HK-2 (cell line): ENCODE data around the gene AHSA1.
A peak's percentile ranks its signal among the peaks of the same experiment; 100 is the strongest.

Experiments used
- DNase-seq: peaks from one replicate; pipeline ENCODE4 v3.0.0-alpha.2; 2018; ENCODE audit not compliant: unreplicated experiment

Gene AHSA1

DNA sequence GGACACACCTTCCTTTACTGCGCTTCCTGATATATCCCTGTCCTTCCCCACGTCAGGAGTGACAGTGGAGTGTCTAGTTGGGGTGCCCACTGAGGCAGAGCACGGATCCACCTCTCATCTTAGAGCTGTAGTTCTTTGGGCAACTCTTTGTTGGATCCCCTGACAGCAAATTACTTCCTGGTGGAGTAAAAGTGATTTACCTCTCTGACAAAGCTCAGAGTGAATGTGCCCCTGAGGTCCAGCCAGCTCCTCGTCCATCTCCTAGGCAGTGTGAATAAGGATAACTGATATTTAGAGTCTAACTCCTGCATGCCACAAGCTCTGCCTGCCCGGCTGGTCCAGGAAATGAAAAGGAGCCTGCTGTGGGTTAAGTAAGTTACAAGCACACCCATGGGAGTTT lies 16.0 kb downstream of the AHSA1 start:
- no peak for DNase-seq

DNA sequence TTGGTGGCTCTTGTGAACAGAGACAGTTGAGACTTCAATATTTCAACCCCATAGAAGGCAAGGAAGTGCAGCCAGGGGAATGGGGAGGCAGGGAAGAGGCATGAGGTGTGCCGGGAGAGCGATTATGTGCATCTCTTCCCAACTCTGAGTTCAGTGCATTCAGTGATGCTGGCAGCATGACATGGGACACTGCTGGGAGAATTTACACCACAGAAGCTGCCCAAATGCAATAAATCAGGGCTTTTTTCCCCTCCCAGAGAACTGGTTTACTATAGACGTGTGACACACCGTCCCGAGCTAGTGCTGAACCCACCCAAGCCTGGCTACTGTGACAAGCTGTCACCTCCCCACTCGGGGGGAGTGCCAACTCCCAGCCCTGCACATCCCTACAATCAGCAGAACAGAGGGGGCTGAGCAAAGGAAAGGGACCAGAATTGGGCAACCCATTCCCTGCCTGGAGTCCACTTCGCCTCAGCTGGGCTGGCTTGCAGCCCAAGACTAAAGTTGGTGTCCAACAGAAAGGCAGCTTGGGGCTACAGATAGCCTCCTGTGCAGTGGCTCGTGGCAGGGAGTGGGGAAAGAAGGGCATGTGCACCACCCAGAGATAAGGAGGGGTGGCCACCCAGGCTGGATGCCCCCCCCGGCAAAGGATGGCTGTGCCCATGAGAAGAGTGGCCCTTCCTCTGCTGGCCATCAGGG lies 16.7 kb downstream of the AHSA1 start:
- DNase-seq: no peak

DNA sequence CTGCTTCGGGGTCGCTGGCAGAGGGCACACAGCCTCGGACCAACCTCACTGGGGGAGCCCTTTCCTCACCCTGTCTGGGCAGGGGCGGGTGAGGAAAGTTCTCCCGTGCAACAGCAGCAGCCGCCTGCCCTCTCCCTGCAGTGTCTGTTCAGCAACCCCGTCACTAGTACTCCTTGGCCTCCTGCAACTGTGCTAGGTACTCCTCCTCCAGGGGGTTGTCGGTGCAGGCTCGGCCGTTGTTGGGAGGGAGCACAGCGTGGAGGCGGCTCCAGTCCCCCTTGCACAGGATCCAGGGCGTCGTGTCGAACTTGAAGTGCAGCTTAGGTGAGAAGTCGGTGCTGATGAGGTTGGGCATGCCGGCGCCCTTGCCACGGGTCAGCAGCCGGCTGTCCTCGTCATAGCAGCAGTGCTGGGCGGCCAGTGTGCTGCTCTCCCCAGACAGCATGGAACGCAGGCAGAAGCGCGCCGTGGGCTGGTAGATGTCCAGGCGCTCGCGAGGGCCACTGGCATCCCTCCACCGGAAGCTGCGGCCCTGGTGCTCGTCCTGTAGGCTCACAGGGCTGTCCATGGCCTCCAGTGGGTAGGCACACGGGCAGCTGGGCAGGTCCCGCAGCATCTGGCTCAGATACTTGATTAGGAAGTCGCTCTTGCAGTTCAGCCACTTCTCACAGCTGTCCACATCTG lies 17.7 kb downstream of the AHSA1 start:
- no peak for DNase-seq

DNA sequence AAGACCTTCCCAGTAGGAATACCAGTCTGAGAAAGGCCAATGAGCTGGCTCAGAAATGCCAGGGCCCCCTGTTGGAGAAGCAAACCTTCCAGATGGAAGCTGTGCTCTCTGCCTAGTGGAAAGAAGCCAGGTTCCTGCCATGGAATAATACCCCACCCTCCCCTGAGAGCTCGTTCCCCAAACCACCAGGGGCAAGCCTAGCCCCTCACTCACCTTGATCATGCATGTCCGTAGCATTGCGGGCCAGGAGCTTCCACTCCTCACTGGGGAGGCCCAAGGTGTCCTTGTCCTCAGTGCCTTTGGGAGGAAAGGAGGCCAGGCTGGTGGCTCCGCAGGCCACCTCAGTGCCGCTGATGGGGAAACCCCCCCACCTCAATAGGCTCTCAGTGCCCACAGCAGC lies 20.1 kb downstream of the AHSA1 start:
- DNase-seq: no peak

DNA sequence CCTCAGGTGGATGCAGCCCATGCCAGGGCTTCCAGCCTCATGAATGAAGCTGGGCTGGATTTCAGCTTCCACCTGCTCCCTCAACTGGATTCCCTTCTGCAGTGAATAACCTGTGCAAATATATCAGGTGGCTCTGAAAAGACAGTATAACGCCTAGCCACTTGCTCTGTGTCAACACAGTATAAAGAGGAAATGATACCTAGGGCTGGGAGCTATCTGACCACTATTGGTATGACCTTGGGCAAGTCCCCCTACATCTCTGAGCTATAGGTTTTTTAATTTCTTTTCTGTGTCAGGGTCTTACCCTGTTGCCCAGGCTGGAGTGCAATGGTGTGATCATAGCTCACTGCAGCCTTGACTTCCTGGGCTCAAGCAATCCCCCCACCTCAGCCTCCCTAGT lies 20.9 kb downstream of the AHSA1 start:
- no peak for DNase-seq

DNA sequence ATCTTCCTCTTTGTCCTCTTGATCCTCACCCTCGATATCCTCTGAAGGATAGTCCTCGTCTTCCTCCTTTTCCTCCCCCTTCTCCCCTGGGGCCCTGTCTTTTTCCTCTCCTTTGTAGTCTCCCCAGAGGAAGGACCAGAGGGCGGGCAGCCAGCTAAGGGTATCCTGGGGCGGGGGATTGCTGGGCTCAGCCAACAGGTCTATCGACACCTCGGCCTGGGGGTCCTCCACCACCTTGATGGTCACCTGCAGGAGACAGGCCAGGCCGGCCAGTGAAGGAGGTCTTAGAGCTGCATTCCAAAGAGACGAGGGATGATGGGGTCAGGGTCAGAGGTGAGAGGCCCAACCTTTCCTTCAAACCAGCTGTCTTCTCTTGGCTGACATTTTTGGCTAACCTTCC lies 24.5 kb downstream of the AHSA1 start:
- DNase-seq: no peak

DNA sequence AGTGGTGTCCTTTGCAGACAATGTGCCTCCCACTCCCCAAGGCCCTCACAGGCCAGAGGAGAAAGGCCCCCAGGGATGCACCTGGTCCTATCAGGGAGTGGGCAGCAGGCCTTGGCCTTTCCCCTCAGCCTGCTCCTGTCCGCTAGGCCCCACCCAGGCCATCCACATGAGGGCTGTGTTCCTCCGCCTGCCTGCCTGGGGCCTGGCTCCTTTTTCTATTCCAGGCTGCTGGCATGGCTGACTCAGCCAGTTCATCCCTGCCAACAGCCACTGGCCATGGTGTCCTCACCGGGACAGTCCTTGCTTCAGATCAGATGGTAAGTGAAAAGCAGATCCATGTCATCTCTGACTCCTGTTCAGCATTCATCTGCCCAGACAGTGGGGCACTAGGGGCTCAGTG lies 27.4 kb downstream of the AHSA1 start:
- DNase-seq: peak; percentile 31

DNA sequence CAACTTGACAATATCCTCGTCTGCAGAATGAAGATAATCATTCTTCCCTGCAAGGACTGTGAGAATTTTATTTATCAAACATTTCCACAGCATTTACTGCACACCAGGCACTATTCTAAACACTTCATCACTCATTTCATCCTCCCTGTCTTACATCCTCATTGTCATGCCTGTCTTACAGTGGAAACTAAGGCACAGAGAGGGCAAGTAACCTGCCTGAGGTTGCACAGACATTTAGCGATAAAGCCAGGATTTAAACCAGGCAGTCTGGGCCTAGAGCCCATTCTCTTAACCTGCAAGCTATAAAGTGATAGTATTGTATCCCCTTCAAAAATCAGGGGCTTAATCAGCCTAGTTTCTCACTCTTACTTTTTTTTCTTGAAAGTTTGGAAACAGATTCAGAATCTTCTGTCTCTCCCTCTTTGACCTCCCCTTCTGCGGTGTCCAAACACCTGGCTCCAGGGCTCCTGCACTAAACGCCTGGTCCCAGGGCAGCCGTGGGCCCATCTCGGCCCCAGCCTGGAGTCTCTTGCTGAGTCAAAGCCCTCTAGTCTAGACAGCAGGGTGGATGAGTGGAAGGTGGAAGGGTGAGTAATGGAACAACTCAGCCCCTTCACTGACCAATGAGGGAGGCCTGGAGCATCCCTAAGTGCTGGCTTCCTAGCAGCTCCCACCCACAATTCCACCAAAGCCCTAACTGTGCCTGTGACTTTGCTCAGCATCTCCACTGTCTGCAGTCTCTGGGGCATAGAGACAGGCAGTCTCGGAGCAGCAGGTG lies 28.2 kb downstream of the AHSA1 start:
- peak; percentile 74 for DNase-seq

DNA sequence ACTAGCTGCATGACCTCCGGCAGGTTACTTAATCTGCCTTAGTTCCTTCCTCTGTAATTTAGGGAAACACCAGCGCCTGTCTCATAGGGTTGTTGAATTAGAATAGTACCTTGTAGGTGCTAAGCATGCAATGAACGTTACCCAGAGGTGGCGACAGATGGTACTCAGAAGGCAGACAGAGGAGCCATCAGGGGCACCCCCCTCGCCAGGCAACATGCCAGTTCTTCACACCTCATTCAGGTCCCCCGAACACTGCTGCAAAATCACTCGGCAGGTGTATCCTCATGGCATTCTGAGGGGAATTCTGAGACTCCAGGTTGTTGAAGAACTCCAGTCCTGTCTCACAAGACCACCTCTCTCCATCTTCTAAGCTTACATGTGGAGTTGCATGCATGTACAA lies 30.7 kb downstream of the AHSA1 start:
- DNase-seq: no peak

DNA sequence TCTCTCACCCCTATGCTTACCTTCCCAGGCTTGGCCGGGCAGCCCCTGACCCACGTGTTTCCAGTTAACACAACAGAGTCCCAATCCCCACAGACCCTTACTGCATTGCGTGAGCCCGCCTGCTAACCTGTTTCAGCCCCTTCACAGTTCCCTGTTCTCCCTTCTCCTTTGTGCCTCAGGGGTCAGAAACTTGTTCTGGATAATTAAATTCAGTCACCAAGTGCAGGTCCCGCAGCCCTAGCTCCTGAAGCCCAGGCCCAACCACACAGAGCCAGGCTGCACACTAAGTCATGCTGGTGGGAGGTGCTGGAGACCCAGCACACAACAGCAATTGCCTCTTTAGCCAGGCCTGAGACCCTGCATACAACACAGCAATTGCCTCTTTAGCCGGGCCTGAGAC lies 31.1 kb downstream of the AHSA1 start:
- DNase-seq: no peak

DNA sequence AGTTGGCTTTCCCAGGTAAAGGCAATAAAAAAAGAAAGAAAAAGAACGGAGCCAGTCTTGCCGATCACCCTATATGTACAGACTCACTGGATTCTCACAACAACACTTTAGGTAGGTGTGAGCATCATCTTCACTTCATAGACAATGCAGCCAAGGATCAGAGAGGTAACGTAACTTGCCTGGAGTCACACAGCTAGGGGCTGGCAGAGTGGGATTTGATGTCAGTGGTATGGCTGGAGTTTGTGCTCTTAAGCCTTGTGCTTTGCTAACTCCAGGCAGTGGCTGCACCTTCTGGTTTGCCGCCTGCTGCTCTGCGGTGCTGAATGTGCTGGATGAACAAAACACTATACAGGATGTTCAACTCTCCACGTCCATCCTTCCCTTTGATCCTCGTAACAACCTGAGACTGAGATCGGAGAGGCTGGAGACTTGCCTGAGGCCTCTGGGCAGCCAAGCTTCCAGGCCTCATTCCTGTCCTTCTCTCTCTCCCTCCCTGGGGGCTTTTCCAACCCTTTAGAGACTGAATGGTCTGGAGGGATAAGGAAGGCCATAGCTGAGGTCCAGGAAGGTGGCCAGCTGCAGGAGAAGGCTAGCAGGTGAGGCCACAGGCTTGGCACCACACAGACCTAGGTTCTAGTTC lies 32.6 kb downstream of the AHSA1 start:
- DNase-seq: no peak

DNA sequence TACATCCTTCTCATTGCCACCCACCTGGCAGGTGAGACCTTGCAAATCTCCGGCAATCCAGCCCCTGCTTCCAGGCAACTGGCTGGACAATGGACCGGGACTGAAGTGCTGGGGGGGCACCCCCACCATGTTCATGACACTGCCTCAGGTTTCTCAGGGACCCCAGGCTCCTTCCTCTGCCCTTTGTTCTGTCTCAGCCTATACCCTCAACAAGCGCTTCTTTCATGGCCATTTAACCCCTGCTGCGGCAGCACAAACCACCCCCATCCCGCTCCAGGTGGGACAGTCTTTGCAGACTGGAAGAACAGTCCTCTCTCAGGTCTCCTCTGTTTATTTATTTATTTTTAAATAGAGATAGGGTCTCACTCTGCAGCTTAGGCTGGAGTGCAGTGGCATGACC lies 33.2 kb downstream of the AHSA1 start:
- no peak for DNase-seq

DNA sequence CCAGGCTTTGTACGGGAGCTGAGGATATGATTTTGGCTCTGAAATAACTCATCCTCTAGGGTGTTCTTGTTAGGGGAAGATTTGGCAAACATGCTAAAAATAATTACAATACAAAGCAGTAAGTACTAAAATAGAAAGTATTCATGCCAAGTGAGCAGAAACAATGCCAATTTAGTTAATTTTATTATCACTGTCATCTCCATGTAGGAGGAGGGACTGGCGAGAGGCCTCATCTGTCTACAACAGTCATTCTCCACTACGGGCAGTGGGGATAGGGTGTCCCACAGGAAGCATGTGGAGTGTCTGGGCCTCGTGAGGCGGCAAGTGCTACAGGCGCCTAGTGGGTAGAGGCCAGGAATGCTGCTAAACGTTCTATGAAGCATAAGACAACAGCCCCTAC lies 37.4 kb downstream of the AHSA1 start:
- no peak for DNase-seq

DNA sequence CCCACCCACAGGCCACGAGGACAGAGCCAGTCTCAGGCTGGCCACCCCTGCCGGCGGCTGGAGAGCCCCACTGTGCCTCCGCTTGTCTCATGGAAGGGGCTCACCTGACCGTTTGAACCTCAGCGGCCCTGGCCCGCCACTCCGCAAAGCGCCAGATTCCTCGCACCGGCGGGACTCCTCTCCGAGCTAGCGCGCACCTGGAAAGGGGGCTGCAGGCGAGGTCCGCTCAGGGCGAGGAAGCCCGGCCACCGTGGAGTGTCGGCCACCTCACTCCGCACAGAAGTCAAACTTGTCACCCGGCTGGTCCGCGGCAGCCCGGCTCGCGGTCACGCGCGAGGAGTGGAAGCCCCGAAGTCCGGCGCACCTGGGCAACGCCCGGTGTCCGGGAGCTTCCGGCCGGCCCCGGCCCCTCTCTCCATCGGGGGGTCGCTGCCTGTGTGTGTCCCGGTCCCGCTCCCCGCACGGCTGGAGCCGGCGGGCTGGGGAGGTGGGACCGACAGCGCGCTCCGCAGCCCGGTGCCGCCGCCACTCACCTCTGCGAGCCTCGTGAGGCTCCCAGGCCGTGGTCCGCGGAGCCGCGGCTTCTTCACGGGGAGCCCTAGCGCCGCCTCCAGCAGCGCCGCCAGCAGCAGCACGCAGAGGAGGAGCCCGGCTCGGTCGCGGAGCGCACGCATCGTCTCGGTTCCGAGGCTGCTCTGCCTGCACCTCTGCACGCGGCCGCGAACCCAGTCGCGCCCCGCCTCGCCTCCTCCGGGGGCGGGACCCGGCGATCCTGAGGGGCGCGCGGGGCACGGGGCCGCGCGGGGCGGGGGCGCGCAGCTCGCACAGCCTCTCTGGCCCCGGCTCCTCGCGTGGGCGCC lies 40.5 kb downstream of the AHSA1 start, which contains the start of gene ISM2:
Gene ISM2, minus strand, starts transcription at position 697 of the 860 bp plus-strand sequence. Its CDS starts 23 bp downstream, at position 674.
- DNase-seq: peak; percentile 56

DNA sequence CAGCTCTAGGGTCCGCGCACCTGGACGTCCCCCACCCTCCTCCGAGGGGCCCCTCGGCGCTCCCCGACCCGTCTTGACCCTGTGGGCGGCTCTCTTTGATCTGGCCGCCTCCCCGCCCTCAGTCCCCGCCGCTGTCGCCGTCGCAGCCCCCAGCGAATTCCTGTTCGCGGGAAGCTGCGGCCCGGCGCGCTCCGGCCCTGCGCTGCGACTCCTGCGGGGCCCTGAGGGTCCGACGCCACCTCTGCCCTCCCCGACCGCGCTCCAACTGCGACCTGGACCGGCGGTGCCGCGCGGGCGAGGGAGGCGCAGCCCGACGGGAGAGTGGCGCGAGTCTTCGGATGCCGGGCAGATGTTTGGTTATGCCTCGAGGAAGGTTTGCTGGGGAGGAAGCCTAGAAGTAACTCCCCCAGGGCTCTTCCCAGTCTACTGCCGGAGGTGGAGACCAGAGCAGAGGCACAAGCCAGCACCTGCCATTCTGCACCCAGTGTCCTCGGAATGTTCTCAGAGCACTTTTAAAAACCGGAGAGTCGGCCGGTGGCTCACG lies 41.2 kb downstream of the AHSA1 start:
- DNase-seq: no peak

DNA sequence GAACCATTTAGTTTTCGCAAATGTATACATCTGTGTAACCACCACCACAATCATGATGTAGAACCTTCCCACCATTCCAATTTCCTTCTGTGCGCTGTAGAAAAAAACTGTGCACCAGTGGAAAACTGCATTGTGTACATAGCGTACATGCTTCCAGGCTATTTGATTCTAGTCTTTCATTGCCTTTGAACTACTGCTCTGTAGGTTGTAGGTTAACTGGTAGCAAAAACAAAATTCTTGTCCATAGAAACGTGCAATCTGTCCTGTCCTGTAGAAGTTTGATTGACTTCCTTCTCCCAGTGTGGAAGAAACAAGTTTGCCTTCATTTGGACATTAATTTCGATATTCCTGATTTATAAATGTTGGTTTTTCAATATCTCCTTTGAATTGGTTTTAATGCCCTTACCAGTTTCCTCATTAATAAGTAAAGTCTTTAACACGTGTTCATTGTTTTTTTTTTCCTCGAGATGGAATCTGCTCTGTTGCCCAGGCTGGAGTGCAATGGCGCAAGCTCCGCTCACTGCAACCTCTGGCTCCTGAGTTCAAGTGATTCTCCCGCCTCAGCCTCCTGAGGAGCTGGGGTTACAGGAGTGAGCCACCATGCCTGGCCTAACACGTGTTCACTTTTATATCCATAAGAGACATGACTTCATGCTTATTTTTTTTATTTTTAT lies 44.4 kb downstream of the AHSA1 start:
- DNase-seq: no peak

DNA sequence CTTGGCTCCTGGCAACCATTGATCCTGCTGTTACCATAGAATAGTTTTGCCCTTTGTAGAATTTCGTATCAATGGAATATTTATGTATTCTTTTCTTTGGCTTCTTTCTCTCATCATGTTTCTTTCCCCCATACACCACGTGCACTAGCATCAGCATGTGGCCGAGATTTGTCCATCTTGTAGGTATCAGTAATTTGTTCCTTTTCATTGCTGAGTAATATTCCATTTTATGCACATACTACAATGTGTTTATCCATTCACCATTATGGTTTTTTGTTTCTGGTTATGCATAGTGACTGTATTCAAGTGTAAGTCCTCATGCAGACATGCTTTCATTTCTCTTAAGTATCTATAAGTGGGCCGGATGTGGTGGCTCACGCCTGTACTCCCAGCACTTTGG lies 45.2 kb downstream of the AHSA1 start:
- no peak for DNase-seq

DNA sequence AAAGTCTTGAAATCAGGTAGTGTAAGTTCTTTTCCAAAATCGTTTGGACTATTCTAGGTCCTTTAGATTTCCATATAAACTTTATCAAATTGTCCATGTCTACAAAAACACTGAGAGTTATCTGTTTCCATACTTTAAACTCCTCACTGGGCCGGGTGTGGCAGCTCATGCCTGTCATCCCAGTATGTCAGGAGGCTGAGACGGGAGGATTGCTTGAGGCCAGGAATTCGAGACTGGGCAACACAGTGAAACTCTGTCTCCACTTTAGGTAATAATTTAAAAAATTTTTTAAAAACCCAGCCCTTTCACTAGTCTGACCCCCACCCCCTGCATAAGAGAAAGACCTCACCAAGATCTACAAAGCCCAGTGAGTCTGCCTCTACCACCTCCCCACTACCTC lies 47.1 kb downstream of the AHSA1 start:
- DNase-seq: no peak

DNA sequence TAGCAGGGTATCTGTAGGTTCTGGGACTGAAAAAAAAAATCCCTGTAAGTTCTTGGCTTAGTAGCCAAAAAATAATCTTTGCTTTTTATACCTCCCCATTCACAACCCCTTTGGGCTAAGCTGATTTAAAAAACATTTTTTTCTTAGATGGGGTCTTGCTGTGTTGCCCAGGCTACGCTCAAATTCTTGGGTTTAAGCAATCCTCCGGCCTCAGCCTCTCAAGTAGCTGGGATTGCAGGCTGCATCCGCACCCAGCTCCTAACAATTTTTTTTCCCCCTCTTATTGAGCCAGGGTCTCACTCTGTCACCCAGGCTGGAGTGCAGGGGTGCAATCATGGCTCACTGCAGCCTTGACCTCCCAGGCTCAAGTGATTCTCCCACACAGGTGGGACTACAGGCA lies 49.9 kb downstream of the AHSA1 start:
- no peak for DNase-seq

DNA sequence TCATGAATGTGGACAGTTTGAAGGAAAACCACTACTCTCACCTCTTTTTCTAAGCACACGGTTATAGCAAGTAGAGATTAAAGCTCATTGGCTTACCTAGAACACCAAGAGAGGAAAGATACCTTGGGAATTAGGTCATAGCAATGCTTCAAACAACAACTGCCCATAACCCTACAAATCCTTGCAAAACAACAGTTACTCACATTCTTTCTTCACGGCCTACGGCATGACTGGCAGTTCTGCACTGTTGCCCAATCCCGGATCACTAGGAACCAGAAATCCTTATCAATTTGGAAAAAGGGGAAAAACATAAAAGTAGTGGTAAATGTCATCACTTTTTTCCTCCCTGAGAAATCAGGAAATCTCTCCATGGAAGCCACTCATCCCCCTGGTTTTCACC lies 50.4 kb downstream of the AHSA1 start:
- DNase-seq: no peak

DNA sequence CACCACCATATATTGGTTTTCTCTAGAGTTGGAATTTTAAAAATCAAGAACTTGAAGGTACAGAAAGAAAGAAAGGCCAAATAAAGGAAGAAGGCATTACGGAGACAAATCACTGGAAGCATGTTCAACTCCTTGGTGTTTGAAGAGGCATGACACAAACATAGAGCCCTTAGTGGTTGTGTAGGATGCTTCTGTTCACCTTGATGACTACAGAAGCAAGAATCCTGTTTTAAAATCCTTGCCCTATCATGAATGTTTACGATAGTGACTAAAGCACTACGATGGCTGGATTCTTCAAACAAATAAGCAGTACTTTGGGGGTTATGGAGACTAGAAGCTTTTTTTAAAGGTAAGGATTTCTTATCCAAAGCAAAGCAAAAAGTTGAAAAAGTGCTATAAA lies 51.0 kb downstream of the AHSA1 start:
- DNase-seq: no peak
